ENCODE data around the gene CCDC136.

GRCh38 chr7:128810997-128811396 is 19.2 kb downstream of the CCDC136 start:
- TF ChIP-seq, protein P1, sequence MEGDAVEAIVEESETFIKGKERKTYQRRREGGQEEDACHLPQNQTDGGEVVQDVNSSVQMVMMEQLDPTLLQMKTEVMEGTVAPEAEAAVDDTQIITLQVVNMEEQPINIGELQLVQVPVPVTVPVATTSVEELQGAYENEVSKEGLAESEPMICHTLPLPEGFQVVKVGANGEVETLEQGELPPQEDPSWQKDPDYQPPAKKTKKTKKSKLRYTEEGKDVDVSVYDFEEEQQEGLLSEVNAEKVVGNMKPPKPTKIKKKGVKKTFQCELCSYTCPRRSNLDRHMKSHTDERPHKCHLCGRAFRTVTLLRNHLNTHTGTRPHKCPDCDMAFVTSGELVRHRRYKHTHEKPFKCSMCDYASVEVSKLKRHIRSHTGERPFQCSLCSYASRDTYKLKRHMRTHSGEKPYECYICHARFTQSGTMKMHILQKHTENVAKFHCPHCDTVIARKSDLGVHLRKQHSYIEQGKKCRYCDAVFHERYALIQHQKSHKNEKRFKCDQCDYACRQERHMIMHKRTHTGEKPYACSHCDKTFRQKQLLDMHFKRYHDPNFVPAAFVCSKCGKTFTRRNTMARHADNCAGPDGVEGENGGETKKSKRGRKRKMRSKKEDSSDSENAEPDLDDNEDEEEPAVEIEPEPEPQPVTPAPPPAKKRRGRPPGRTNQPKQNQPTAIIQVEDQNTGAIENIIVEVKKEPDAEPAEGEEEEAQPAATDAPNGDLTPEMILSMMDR (conservative IDR thresholded peaks at IDR 0.05 in 1 of 2, IDR thresholded peaks at IDR 0.05 in 1 of 2; ENCODE audit: low read depth in 1 of 2, low read length in 2 of 2): no peak
- no peak for TF ChIP-seq EZH2 (IDR thresholded peaks at IDR 0.05; ENCODE audit: low read length, missing control alignments)
